Esophagus muscularis mucosa (tissue), 4 donors: ENCODE measurements around the gene ARPC2. TPM values are rescaled to one million over a fixed set of nuclear protein-coding genes. Genes with fewer than 3 reads are reported as not detected.

Experiments used
- DNase-seq: peaks from one replicate; pipeline ENCODE4 v3.0.0-alpha.2; 2017; ENCODE audit errors: extremely low spot score
- H3K27ac ChIP-seq, 4 donors: fragments of 200-600 bp; sonication (generic); replicated peaks in 1 of 4; 1 replicate in 3 of 4; 2 replicates in 1 of 4; pipeline ENCODE4 v1.5.1; 2016 to 2019; ENCODE audit warnings: mild to moderate bottlenecking in 1 of 4
- H3K27me3 ChIP-seq, 4 donors: fragments of 200-600 bp; sonication (generic); one replicate each; pipeline versions ENCODE4 v1.5.1 to v1.6.0; 2016 to 2019
- H3K36me3 ChIP-seq, 4 donors: fragments of 200-600 bp; sonication (generic); one replicate each; pipeline ENCODE4 v1.5.1; 2016 to 2019
- H3K4me1 ChIP-seq, 4 donors: fragments of 200-600 bp; sonication (generic); one replicate each; pipeline ENCODE4 v1.5.1; 2016 to 2019
- H3K4me3 ChIP-seq, 4 donors: fragments of 200-600 bp; sonication (generic); 1 replicate in 2 of 4; 2 replicates in 2 of 4; pipeline ENCODE4 v1.5.1; 2016 to 2019; ENCODE audit warnings: mild to moderate bottlenecking in 4 of 4, moderate library complexity in 1 of 4
- H3K9me3 ChIP-seq, 4 donors: fragments of 200-600 bp; sonication (generic); 1 replicate in 3 of 4; 2 replicates in 1 of 4; pipeline ENCODE4 v1.5.1; 2016 to 2019
- CTCF ChIP-seq, 3 experiments: fragments of 200-600 bp in 2 of 3; fragments of 450-650 bp in 1 of 3; sonication (generic) in 2 of 3; IDR thresholded peaks; one replicate each; pipeline ENCODE4 v1.5.1; 2017 to 2019; ENCODE audit warnings: antibody characterized with exemption in 3 of 3, mild to moderate bottlenecking in 2 of 3, moderate library complexity in 1 of 3
- EP300 ChIP-seq: sonication (generic); formaldehyde crosslinking; IDR thresholded peaks from one replicate; pipeline ENCODE4 v1.6.1; 2017; ENCODE audit warnings: antibody characterized with exemption
- POLR2A ChIP-seq: fragments of 450-650 bp; IDR thresholded peaks from one replicate; pipeline ENCODE4 v1.6.1; 2017; ENCODE audit warnings: antibody characterized with exemption, moderate library complexity, mild to moderate bottlenecking, low read depth
- POLR2AphosphoS5 ChIP-seq, 2 donors: sonication (generic); formaldehyde crosslinking; IDR thresholded peaks; one replicate each; pipeline ENCODE4 v1.6.1; 2017; ENCODE audit warnings: antibody characterized with exemption in 2 of 2
- WGBS: methylation state at CpG from one replicate; pipeline ENCODE4 v1.1.5; 2018; 5-methylcytosine and 5-hydroxymethylcytosine counted together
- intact Hi-C: fragments of 100-400 bp; cut with DNase I; formaldehyde crosslinking; loops from one replicate; pipeline ENCODE4 v1.15.1; 2023
- total RNA-seq, 4 donors: library from RNA; depleted of rRNA; stranded (reverse); fragments of >200 nt; gene quantifications; one replicate each; pipeline versions ENCODE4 v1.1.0 to v1.2.1, GENCODE V29; 2016

The ARPC2 gene
- total RNA-seq, 4 donors from 2014 or later: 257 to 300 (median 270) TPM

- intact Hi-C loops: loop anchor here (5.0 kb wide), 1 partner anchor 48 kb away; the partner anchor contains the start of gene ARPC2
- no peak overlapping the region for H3K4me3 ChIP-seq
- DNase-seq: no peak
- WGBS: 90% methylated on average over 17 of the region's 22 CpGs
- peaks cover 51 to 70% (median 60%) of the 10 kb centered on the region in 4 donors for H3K4me1 ChIP-seq
- no peak for TF ChIP-seq POLR2A
- TF ChIP-seq POLR2AphosphoS5 (IDR thresholded peaks at IDR 0.05): no peak
- TF ChIP-seq EP300: no peak
- no peak for TF ChIP-seq CTCF (IDR thresholded peaks at IDR 0.05)
- no peak overlapping the region for H3K27ac ChIP-seq
- H3K36me3 ChIP-seq: peaks cover 24 to 61% (median 54%) of the 10 kb centered on the region in 4 donors
- H3K9me3 ChIP-seq: no peaks in the 10 kb centered on the region
- no peaks in the 10 kb centered on the region for H3K27me3 ChIP-seq
Observed at GRCh38 chr2:218264773-218265561, 48.0 kb downstream of the ARPC2 start.

GRCh38 chr2:218265626-218266025, 48.6 kb downstream of the ARPC2 start:
- H3K27me3 ChIP-seq: no peaks in the 10 kb centered on the region
- intact Hi-C loops: no loop called here
- no peak overlapping the region for H3K4me3 ChIP-seq
- H3K4me1 ChIP-seq: peaks cover 44 to 64% (median 54%) of the 10 kb centered on the region in 4 donors
- H3K9me3 ChIP-seq: no peaks in the 10 kb centered on the region
- DNase-seq: no peak
- H3K27ac ChIP-seq: no peak overlapping the region
- H3K36me3 ChIP-seq: peaks cover 24 to 61% (median 54%) of the 10 kb centered on the region in 4 donors
- TF ChIP-seq POLR2A: no peak
- TF ChIP-seq POLR2AphosphoS5 (IDR thresholded peaks at IDR 0.05): no peak
- TF ChIP-seq CTCF (IDR thresholded peaks at IDR 0.05): no peak
- TF ChIP-seq EP300: no peak
- 93% methylated on average over 8 of the region's 8 CpGs for WGBS

- Histone ChIP-seq H3K4me1 (peaks cover 44 to 64% (median 53%) of the 10 kb centered on the region in 4 donors), H3K4me3 (no peak overlapping the region), H3K27me3 (no peaks in the 10 kb centered on the region), H3K36me3 (peaks cover 24 to 61% (median 54%) of the 10 kb centered on the region in 4 donors), H3K27ac (no peak overlapping the region), H3K9me3 (no peaks in the 10 kb centered on the region)
- intact Hi-C loops: no loop called here
- no peak for TF ChIP-seq POLR2A
- 95% methylated on average over 9 of the region's 15 CpGs for WGBS
- no peak for DNase-seq
Observed at GRCh38 chr2:218266316-218266979, 49.5 kb downstream of the ARPC2 start.

GRCh38 chr2:218267259-218267658, 50.3 kb downstream of the ARPC2 start:
- H3K4me1 ChIP-seq: peaks cover 44 to 64% (median 53%) of the 10 kb centered on the region in 4 donors
- DNase-seq: no peak
- intact Hi-C loops: no loop called here
- no peaks in the 10 kb centered on the region for H3K9me3 ChIP-seq
- H3K4me3 ChIP-seq: no peak overlapping the region
- no peaks in the 10 kb centered on the region for H3K27me3 ChIP-seq
- WGBS: 98% methylated on average over 6 of the region's 6 CpGs
- peaks cover 24 to 61% (median 54%) of the 10 kb centered on the region in 4 donors for H3K36me3 ChIP-seq
- H3K27ac ChIP-seq: no peak overlapping the region
- TF ChIP-seq EP300 (no peak), CTCF (IDR thresholded peaks at IDR 0.05) (no peak), POLR2AphosphoS5 (IDR thresholded peaks at IDR 0.05) (no peak), POLR2A (no peak)
